Middle frontal gyrus (tissue), 1 donor: ENCODE results near the gene EFNA2.
A peak's percentile ranks its signal among the peaks of the same experiment; 100 is the strongest.

ENCODE experiments used
- DNase-seq: peaks from one replicate; pipeline ENCODE4 v3.0.0-alpha.2; 2015; ENCODE audit warnings: low spot score; ENCODE audit errors: extremely low spot score

EFNA2 gene

GRCh38 chr19:1248786-1249297 is 36.8 kb upstream of the EFNA2 start:
- DNase-seq = no peak

- DNase-seq = peak; percentile 87
Measured at GRCh38 chr19:1249298-1249989, 36.2 kb upstream of the EFNA2 start.

- no peak for DNase-seq
Measured at GRCh38 chr19:1249990-1250436, 35.7 kb upstream of the EFNA2 start.

DNA sequence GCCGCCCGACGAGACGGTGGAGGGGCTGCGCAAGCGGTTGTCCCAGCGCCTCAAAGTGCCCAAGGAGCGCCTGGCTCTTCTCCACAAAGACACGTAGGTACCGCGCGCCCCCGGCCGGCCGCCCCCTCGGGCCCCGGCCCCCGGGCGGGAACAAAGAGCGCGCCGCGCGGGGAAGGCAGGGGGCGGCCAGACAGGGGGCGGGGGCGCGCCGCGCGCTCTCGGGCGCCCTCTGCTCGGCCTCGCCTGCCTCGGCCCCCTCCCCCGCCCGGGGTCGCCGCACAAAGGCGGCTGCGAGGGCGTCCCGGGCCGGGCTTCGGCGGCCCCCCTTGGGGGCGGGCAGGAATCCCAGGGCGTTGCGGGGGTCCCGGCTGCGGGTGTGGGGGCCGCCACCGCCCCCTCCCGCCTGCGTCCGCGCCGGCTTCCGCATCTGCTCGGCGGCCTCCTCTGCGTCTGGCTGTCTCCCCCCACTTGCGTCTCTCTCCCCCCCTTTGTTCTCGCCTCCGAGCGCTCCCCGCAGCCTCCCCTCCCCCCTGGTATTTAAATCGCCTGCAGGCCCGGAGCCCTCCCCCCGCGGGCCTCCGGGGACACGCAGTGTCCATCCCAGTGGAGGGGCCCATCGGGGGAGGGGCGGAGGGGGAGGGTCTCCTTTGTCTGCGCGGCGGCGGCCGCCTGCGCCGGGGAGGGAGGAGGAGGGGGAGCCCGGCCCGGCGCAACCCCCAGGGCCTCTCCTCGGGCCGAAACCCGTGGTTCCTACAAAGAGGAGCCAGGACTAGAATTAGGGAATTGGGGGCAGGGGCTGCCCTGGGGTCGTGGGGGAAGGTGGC is 35.0 kb upstream of the EFNA2 start:
- DNase-seq = no peak

- DNase-seq = no peak
Measured at GRCh38 chr19:1251330-1252220, 34.1 kb upstream of the EFNA2 start.

DNA sequence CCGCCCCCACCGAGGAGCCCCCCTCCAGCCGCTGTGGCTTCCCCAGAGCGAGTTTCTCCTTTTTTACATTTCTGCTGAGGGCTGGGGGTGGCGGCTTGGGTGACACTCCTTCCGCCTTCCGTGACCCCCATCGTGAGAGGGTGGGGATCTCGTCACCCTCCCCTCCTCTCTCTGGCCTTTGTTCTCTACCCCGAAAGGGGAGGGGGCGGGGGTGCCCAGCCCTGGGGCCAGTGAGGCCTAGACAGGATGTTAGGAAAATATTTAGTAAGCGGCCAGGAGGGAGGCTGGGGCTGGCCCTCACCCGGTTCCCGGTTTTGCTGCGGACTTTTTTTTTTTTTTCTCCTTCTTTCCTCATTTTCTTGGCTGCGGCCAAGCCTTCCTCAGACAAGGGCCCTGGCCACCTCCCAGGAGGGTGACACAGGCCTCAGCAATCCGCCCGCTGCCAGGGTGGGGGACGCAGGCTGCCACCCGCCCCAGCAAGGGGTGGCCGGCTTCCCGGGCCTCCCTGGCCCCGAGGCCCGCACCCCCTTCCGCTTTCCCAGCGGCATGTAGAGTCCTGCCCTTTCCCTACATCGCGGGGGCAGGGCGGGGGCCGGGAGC is 33.4 kb upstream of the EFNA2 start:
- no peak for DNase-seq

DNA sequence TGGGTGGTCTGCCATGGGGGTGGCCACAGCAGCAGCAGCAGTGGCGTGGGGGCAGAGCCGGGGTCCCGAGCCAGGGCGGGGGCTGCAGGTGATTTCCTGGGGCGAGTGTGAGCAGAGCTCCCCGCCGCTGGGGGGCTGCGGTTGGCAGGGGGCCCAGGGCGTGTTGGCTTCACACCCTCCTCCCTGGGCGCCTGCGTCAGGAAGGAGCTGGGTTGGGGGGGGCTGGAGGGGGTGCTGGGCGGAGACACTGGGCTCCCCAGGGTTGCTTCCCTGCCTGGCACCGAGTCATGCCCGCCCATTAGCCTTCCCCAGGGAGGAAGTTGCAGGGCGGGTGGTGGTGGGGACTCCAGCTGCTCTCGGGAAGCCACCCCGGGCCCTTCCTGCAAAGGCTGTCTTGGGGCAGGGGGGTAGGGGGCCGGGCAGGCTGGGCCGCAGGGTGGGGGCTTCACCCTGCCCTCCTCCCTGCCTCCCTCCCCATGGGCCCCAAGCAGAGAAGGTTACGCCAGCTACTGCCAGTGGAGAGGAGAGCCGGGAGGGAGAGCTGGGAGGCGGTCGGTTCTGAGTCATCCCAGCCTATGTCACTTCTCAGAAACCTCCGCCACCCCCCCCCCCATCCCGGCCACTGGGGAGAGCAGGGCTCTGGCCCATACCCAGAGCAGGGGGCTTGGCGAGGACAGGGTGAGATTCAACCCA is 32.7 kb upstream of the EFNA2 start:
- peak; percentile 84 for DNase-seq

GRCh38 chr19:1253514-1254080 is 32.1 kb upstream of the EFNA2 start:
- DNase-seq = no peak

DNA sequence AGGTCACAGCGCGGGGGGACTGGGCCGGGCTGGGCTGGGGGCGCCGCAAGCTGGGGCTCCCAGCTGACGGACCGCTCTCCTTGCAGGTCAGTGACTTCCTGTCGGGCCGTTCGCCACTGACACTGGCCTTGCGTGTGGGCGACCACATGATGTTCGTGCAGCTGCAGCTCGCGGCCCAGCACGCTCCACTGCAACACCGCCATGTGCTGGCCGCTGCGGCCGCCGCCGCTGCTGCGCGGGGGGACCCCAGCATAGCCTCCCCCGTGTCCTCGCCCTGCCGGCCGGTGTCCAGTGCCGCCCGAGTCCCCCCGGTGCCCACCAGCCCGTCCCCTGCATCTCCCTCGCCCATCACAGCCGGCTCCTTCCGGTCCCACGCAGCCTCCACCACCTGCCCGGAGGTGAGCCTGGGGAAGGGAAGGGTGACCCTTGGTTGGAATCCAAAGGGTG is 31.6 kb upstream of the EFNA2 start:
- DNase-seq = no peak

DNA sequence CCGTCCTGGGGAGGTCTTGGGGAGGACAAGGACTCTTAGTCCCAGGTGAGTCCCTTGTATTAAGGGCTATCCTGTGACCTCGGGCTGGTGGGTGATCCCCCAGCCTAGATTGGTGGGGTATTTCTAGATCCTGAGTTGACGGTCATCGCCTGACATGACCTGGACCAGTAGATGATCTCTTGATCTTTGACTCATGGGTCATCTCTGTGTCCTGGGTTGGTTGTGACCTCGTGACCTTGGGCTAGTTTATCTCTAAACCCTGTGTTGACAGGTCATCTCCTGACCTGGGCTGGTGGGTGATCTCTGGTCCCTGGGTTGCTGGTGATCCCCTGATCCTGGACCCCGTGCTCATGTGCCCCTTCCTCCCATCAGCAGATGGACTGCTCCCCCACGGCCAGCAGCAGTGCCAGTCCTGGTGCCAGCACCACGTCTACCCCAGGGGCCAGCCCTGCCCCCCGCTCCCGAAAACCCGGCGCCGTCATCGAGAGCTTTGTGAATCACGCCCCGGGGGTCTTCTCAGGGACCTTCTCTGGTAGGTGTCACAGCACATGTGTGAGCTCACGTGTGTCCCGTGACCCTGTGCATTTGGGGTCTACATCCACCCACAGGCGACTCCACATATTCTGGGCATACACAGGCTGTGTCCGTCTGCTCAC is 31.0 kb upstream of the EFNA2 start:
- no peak for DNase-seq

GRCh38 chr19:1255186-1256161 is 30.2 kb upstream of the EFNA2 start:
- peak; percentile 64 for DNase-seq

DNA sequence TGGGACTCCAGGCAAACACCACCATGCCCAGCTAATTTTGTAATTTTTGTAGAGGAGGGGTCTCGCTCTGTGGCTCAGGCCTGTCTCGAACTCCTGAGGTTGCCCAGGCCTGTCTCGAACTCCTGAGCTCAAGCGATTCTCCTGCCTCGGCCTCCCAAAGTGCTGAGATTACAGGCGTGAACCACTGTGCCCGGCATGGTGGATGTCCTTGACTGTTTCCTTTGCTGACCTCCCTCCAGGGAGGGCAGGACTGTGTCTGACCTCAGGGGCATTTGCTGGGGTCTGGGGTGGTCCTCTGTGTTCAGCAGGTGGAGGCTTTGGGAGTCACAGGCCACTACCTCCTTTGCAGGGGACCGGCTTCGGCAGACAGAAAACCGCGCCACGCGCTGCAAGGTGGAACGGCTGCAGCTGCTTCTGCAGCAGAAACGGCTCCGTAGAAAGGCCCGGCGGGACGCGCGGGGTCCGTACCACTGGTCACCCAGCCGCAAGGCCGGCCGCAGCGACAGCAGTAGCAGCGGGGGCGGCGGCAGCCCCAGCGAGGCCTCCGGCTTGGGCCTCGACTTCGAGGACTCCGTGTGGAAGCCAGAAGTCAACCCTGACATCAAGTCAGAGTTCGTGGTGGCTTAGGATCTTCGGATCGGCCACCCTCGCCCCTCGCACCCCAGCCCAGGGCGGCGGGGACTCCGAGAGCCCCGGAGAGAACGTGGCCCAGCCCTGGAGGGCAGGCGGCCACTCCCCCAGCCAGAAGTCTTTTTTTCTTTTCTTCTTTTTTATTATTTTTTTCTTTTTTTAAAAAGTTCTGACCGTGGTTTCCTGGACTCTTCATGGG is 28.8 kb upstream of the EFNA2 start:
- DNase-seq = no peak

DNA sequence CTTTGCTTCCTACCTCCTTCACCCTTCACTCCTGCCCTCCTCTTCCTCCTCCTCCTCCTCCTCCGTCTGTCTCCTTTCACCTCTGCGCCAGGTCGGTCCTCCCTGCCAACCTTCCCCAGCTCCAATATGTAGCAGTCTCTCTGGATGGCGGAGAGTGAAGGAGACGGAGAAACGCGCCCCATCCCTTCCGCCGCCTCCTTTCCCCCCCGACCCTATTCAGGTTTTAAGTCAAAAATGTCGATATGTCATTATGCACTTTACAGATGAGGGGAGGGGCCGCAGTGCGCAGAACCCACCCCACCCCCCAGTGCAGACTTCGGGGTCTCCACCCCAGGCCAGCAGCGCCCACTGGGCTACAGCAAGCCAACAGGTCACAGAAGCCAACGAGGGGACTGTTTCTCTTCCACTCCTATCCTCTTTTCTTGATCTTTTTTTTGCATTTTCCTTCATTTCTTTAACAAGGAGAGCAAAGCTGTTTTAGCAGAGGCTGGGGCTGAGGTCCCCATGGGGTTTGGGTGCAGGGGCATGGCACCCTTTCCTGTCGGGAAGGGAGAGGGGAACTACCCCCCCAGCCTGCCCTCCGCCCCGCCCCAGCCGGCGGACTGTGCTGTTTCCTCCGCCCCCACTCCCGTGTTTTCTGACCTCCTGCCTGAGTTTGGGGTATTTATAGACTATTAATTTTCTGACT is 28.1 kb upstream of the EFNA2 start:
- DNase-seq = no peak

- no peak for DNase-seq
Measured at GRCh38 chr19:1258163-1258492, 27.5 kb upstream of the EFNA2 start.

DNA sequence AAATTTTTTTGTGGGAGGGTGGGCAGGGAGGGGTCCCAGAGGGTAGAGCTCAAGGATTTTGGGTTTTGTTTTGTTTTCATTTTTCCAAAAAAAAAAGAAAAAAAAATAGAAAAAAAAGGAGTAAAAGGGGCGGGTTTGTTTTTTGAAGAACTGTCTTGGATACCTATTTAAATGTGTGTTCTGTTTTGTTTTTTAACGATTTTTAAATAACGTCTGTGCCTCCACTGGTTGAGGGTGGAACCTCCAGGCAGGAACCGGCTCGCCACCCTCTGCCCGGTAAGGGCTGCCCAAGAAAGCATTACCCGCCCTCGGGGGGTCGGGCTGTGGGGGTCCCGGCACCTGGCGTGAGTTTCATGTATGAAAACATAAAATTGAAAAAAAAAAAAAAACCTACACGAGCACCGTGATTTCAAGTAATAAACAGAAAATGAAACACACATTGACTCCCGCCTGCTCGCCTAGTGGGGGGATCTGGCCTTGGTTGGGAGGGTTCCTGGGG is 26.9 kb upstream of the EFNA2 start:
- DNase-seq = no peak

GRCh38 chr19:1259206-1259875 is 26.3 kb upstream of the EFNA2 start:
- no peak for DNase-seq
